ENCODE measurements around the gene DCXR. TPM values are rescaled to one million over a fixed set of nuclear protein-coding genes. Genes with fewer than 3 reads are reported as not detected.

Gene DCXR
- total RNA-seq, 1 donor from 2014 or later, result 19.4 TPM

GRCh38 chr17:81998691-81999438 lies 38.6 kb downstream of the DCXR start:
- no peak for DNase-seq (ENCODE audit: low read depth)

DNA sequence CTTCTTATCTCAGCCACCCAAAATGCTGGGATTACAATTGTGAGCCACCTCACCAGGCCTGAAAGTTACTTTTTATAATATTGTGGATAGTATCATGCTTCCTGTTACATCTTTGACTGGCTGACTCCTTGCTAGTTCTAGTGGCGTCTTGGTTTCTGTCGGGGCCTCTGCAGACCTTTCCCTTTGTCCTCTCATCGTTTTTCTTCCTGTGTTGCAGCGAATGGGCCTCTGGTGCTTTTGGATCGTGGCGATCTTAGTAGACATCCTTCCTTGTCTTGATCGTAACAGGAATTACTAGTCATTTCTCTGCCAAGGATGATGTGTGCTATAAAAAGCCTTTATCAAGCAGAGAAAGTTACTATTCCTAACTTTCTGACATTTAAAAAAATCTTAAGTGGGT lies 39.3 kb downstream of the DCXR start:
- DNase-seq (ENCODE audit: low read depth), result no peak

- DNase-seq (ENCODE audit: low read depth), result no peak
Measured at GRCh38 chr17:81996757-81997441, 40.6 kb downstream of the DCXR start.

- no peak for DNase-seq (ENCODE audit: low read depth)
Measured at GRCh38 chr17:81996232-81996756, 41.2 kb downstream of the DCXR start.

GRCh38 chr17:81995463-81996231 lies 41.9 kb downstream of the DCXR start:
- no peak for DNase-seq (ENCODE audit: low read depth)

GRCh38 chr17:81994593-81995462 lies 42.7 kb downstream of the DCXR start:
- no peak for DNase-seq (ENCODE audit: low read depth)

GRCh38 chr17:81993729-81994592 lies 43.5 kb downstream of the DCXR start:
- DNase-seq (ENCODE audit: low read depth), result no peak

DNA sequence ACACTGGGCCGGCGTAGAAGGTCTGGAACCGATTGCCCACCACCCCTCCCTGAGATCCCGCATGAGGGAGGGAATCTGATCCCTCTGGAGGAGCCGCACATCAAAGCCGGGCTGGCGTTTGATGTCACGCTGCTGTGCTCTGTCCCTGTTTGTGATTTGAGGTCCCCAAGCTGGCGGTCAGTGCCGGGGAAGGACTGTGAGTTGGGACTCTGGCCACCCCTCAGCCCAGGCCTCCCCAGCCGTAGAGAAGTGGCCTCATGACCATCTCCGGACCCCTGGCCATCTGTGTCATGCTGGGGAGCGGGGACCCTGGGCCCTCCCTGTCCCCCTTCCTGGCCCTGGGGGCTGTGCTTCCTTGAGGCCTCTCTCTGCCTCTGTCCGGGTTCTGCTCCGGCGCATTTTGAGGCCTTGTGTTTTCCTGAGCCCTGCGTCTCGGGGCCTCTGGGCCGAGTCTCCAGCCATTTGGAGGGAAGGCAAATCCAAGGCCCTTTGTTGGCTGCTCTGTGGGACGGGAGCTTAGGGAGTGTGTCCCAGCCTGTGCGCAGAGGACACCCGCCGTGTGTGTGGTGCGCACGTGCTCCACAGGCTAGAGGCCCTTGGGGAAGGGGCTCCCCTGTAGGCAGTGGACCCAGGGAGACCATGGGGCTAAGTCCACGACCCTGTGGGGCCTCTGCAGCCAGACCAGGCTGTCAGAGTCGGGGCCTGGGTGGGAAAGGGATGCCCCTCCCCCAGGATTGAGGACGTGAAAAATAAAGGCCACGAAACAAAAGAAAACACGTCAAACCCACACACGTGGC lies 45.0 kb downstream of the DCXR start:
- no peak for DNase-seq (ENCODE audit: low read depth)

DNA sequence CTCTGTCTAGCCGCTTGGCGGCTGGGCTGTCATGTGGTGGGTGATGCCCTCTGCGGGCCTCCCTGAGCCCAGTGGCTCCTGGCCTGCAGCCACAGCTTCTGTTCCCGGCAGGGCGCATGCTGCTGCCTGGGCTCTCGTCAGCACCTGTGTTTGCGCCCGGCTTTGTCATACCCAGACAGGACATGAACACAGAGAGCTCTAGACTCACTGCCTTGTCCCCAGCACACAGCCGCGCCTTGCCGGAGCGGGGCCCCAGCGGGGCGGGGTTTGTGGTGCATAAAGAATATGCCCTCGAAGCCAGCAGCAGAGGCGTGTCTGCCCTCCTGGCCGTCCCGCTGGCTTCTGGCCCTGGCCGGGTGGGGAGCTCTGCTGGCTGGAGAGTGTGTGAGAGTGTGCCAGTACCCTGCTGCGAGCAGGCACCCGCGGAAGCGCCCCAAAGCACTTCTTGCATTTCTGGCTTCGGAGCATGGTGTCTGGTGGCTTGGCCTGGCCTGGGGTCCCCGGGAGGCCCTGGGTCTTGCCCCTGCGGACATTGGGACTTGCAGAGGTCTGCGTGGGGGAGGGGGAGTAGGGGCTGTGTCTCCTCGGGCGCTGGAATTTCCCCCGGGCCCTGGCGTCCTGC lies 45.7 kb downstream of the DCXR start:
- peak; percentile 80 for DNase-seq (ENCODE audit: low read depth)

DNA sequence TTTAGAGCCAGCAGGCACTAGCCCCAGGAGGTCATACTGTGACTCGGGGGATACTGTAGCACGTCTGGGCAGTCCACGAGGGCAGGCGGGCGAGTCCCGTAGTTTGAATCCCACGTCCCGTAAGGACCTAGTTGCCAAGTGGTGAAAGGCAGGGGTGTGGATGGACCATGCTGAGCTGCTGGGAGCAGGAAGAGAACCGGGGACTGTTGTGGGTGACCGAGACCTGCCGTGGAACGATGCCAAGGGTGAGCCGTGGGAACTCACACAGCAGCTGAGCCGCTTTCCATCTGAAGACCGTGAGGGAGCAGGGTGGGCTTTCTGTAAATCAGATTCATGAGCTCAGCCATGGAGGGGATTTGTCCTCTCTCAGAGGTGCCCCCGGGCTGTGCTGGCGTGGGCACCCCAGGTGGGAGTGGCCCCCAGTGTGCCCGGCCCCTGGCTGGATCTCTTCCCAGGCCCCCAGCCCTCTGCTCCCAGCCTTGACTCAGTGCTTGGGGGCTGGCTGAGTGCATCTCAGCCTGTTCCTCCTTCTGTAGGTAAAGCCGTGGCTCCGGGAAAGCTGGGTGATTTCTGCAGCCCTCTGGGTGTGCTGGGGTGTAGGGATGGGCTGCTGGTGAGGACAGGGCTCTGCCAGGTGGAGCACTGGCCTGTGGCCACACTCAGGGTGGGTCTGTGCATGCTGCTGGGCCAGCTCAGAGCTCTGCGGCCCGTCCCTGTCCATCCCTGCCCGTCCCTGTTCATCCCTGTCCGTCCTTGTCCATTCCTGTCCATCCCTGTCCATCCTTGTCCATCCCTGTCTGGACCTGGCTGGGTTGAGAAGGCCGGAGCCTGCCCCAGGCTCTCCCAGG lies 46.4 kb downstream of the DCXR start:
- no peak for DNase-seq (ENCODE audit: low read depth)

- DNase-seq (ENCODE audit: low read depth), result no peak
Measured at GRCh38 chr17:81987161-81987770, 50.2 kb downstream of the DCXR start.

- DNase-seq (ENCODE audit: low read depth), result no peak
Measured at GRCh38 chr17:81986606-81987005, 50.9 kb downstream of the DCXR start.

Other genes with a start within 250 kb of the DCXR start
- not detected in 2 replicates for gene GCGR, start 233.5 kb downstream of the DCXR start, total RNA-seq
- 55.0 and 101 TPM in 2 replicates for gene MCRIP1, start 204.4 kb downstream of the DCXR start, total RNA-seq
- not detected in 2 replicates for gene PPP1R27, start 202.6 kb downstream of the DCXR start, total RNA-seq
- 1,064 and 1,065 TPM in 2 replicates for gene P4HB, start 177.2 kb downstream of the DCXR start, total RNA-seq
- gene ARHGDIA, start 166.4 kb downstream of the DCXR start, total RNA-seq, result 161 and 237 TPM in 2 replicates
- 46.8 and 109 TPM in 2 replicates for gene ALYREF, start 146.1 kb downstream of the DCXR start, total RNA-seq
- 77.3 and 104 TPM in 2 replicates for gene ANAPC11, start 146.0 kb downstream of the DCXR start, total RNA-seq
- gene NPB, start 135.5 kb downstream of the DCXR start, total RNA-seq, result 0.25 and 3.3 TPM in 2 replicates
- 18.6 and 47.2 TPM in 2 replicates for gene PCYT2, start 126.3 kb downstream of the DCXR start, total RNA-seq
- 17.9 and 20.4 TPM in 2 replicates for gene SIRT7, start 119.5 kb downstream of the DCXR start, total RNA-seq
- 11.3 and 14.4 TPM in 2 replicates for gene MAFG, start 110.0 kb downstream of the DCXR start, total RNA-seq
- 69.3 and 122 TPM in 2 replicates for gene PYCR1, start 100.4 kb downstream of the DCXR start, total RNA-seq
- gene MYADML2, start 90.5 kb downstream of the DCXR start, total RNA-seq, result not detected in 2 replicates
- gene NOTUM, start 76.5 kb downstream of the DCXR start, total RNA-seq, result 0.05 TPM in 1 of 2 replicates, not detected in the other
- 12.6 and 18.8 TPM in 2 replicates for gene ASPSCR1, start 60.1 kb downstream of the DCXR start, total RNA-seq
- gene CENPX, start 14.8 kb downstream of the DCXR start, total RNA-seq, result 13.6 and 63.6 TPM in 2 replicates
- gene LRRC45, start 14.4 kb downstream of the DCXR start, total RNA-seq, result 15.2 and 15.8 TPM in 2 replicates
- 7.7 and 16.8 TPM in 2 replicates for gene RAC3, start 6.0 kb downstream of the DCXR start, total RNA-seq
- gene RFNG, start 14.1 kb upstream of the DCXR start, total RNA-seq, result 27.3 and 31.0 TPM in 2 replicates
- 112 and 119 TPM in 2 replicates for gene GPS1, start 14.2 kb upstream of the DCXR start, total RNA-seq
- gene DUS1L, start 28.1 kb upstream of the DCXR start, total RNA-seq, result 66.3 and 79.9 TPM in 2 replicates
- gene FASN, start 60.5 kb upstream of the DCXR start, total RNA-seq, result 84.0 and 103 TPM in 2 replicates
- 7.3 and 28.2 TPM in 2 replicates for gene CCDC57, start 175.1 kb upstream of the DCXR start, total RNA-seq
- 290 and 393 TPM in 2 replicates for gene SLC16A3, start 191.3 kb upstream of the DCXR start, total RNA-seq
- 55.4 and 115 TPM in 2 replicates for gene CSNK1D, start 236.0 kb upstream of the DCXR start, total RNA-seq

Measured in renal cortical epithelial cell (primary cell).